HG03064 (cell line): ENCODE measurements around the gene SKP2.
"Not testable (repeated sequence)": the region's sequence is repeated elsewhere in the genome, so short reads cannot be mapped to it uniquely, and the experiment has no call there.

Experiments
- ATAC-seq: cut with Tn5 transposase; IDR thresholded peaks from one replicate; pipeline ENCODE4 v1.9.1; 2021; ENCODE audit warnings: low read depth; ENCODE audit not compliant: unreplicated experiment

Gene SKP2

GRCh38 chr5:36198281-36198680 is 46.4 kb downstream of the SKP2 start:
- no peak for ATAC-seq

DNA sequence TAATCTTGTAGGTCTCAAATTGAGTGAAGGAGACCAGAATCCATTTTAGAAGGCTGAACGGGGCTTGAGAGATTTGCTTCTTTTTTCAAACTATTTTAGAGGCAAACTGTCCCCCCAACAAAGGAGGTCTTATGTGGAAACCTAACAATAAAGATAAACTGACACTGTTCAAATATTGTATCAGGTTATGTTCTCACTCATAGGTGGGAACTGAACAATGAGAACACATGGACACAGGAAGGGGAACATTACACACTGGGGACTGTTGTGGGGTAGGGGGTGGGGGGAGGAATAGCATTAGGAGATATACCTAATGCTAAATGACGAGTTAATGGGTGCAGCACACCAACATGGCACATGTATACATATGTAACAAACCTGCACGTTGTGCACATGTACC is 46.9 kb downstream of the SKP2 start:
- not testable (repeated sequence) for ATAC-seq

GRCh38 chr5:36199620-36200019 is 47.7 kb downstream of the SKP2 start:
- ATAC-seq = no peak

GRCh38 chr5:36200513-36200912 is 48.6 kb downstream of the SKP2 start:
- ATAC-seq = no peak

DNA sequence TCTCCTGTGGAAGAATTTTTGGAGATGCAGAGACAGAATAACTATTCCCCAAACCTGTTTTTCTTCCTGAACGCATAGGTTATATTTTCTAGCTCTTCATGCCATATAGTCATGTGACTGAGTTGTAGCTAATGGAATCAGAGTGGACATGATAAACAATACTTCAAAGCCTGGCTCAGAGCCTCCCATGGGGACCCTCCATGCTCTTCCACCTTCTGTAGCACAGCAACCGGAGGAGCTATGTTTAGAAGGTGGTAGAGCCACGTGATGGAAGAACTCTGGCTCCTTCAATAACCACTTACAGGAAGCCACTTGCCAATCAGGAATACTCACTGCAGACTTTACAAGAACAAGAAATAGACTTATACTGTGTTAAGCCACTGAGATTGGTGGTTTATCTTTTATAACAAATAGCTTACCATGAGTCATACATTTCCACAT is 50.6 kb downstream of the SKP2 start:
- ATAC-seq = no peak

DNA sequence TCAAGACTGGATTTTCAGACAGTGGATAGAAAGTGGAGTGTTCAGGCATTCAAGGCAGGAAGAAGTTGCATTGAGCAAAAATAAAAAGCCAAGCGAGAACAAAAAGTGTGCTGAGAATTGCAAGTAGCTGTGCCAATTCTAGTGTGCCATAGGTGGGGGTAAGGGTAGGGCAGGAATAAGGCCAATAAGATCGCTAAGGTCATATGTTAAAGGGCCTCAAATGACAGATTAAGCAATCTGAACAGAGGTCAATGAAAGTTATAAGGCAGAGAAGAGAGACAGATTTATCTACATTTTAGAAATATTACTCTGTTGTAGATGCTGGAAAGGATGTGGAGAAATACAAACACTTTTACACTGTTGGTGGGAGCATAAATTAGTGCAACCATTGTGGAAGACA is 53.4 kb downstream of the SKP2 start:
- no peak for ATAC-seq

DNA sequence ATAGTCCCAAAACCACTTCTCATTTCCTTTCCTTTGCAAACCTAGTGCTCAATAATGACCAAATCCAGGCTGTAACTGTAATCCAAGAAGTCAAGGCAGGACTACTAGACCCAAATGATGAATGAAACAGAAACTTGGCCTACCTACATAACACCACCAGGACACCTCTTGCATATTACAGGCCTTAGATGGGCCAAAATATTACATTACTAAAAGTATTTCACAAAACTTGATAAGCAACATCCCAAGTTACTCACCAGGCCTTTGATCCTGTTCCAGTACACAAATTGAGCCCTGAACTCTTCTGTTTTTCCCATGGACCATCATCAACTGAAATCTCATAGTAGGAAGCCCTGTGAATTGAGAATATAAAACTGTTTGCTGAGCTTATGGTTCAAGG is 55.0 kb downstream of the SKP2 start:
- ATAC-seq = no peak

DNA sequence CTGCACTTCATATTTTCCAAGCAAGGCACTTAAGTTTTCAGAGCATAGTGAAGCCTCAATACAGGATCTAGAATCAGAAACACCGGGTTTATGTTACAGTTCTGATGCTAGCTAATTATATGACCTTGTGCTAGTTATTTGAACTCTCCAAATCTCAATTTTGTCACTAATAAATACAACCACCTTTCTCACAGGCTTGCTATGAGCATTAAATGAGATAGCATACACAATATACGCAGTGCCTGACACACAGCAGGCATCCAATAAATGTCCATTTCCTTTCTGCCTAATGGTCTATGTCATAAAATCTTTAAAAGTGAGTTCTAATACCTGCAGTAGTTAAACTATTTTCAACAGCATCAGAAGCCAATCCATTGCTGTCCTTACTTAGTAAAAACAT is 56.9 kb downstream of the SKP2 start:
- no peak for ATAC-seq

DNA sequence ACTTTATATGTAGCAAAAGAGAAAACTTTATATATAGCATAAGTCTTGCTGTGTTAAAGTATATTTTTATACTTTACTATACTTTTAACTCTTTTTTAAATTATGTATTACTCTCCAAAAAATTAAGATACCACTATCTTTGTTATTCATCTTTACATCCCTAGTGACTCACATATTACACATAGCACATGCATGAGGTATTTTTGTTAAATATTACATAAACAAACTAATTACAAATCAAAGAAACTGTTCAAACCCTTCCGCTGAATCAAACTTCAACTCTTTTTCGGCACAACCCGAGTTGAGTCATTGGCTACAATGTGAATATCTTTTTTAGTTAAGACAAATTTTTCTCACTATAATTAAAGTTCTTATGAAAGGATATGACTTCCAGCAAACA is 57.8 kb downstream of the SKP2 start:
- no peak for ATAC-seq

DNA sequence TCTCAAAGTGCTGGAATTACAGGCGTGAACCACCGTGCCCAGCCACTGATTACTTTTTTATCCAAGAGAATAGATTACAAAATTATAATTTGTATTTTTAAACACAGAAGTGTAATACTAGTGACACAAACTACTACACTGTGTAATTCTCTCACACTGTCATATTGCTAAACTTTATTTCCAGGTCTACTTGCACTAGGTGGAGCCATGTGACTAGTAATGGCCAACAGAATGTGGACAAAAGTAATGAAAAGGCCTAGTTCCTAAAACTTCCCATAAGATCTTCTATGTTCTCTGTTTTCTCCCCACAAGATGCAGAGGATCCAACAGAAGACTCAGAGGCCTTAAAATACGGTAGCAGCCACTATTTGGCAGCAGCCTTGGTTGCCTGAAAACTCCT is 62.5 kb downstream of the SKP2 start:
- ATAC-seq = no peak

DNA sequence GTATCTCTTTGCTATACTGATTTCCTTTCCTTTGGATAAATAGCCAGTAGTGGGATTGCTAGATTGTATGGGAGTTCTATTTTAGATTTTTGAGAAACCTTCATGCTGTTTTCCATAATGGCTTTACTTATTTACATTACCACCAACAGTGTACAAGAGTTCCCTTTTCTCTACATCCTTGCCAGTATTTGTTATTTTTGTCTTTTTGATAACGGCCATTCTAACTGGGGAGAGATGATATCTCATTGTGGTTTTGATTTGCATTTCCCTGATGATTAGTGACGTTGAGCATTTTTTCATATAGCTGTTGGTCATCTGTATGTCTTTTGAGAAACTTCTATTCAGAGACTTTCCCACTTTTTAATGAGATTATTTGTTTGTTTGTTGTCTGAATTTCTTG is 64.0 kb downstream of the SKP2 start:
- no peak for ATAC-seq

- no peak for ATAC-seq
Measured at GRCh38 chr5:36217567-36217966, 65.7 kb downstream of the SKP2 start.

- ATAC-seq = no peak
Measured at GRCh38 chr5:36217988-36218387, 66.1 kb downstream of the SKP2 start.

DNA sequence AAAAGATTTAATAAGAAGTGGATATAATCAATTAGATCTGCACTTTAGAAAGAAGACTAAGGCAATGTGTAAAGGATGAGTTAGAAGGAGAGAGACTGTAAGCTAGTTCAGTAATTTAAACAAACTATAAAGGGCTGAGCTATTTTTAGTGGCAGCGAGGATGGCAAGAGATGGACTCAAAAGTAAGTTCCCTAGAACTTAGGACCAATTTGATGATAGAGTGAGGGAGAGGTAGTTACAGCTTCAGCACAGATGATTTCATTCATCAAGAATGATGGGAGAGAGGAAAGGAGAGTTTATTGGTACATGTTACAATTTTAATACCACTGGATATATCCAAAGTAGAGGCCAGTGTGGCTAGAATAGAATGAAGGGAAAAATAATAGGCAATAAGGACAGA is 70.7 kb downstream of the SKP2 start:
- no peak for ATAC-seq

GRCh38 chr5:36227046-36227445 is 75.1 kb downstream of the SKP2 start:
- ATAC-seq = no peak

GRCh38 chr5:36228505-36228904 is 76.6 kb downstream of the SKP2 start:
- no peak for ATAC-seq

- no peak for ATAC-seq
Measured at GRCh38 chr5:36230151-36230790, 78.4 kb downstream of the SKP2 start.

- ATAC-seq = no peak
Measured at GRCh38 chr5:36232533-36232932, 80.6 kb downstream of the SKP2 start.
